Measurements from ENCODE around the gene ACSS1.

The ACSS1 gene

DNA sequence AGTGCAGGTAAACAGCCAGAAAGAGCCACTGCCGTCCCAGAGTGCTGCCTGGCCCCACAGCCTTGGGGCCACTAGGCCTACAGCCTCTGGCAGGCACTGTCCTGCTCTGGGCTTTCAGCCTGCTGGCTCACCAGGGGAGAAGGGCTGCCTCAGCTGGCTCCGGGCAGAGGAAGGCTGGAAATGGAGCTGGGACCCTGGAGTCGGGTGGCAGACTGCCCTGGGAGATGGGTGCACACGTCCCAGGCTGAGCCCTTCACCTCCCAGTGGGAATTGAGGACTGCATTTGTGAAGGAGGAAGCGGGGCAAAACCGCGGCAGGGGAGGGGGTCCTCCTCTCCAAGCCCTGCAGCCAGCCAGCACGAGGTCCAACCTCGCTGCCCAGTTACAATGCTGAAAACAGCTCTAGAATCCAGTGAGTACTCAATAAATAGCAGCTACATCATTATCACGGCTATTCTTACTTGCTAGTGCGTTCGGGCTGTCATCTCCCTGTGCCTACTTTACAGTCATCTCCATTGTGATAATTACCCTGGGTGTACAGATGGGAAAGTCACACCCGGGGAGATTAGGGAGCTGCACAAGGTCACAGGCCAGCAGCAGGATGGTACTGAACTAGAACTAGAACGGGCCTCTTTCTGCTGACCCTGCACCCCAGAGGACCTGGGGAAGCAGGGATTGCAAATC lies 13.1 kb downstream of the ACSS1 start:
- Histone ChIP-seq H3K4me1 (ENCODE audit: insufficient read depth, low read length, poor library complexity, severe bottlenecking) (peaks cover 27% of the 10 kb centered on the region), H3F3A (ENCODE audit: low read depth) (no peaks in the 10 kb centered on the region), H4K20me1 (ENCODE audit: insufficient read depth, low read length, poor library complexity, severe bottlenecking) (no peaks in the 10 kb centered on the region), H3K79me2 (ENCODE audit: insufficient read depth, low read length) (peaks cover 40% of the 10 kb centered on the region; the same call in 1 of the 2 replicates), H3K9me2 (replicated peaks; ENCODE audit: low read depth, low read length) (no peaks in the 10 kb centered on the region), H3K36me3 (ENCODE audit: insufficient read depth, low read length) (peaks cover 16% of the 10 kb centered on the region; the same call in 1 of the 2 replicates), H3K27me3 (ENCODE audit: insufficient read depth, low read length, poor library complexity, severe bottlenecking) (no peaks in the 10 kb centered on the region), H2AFZ (ENCODE audit: low read length) (no peak overlapping the region), H3K9me3 (ENCODE audit: insufficient read depth, low read depth, low read length) (no peaks in the 10 kb centered on the region), H3K4me2 (ENCODE audit: low read depth, low read length, poor library complexity, severe bottlenecking) (no peak overlapping the region), H3K9ac (ENCODE audit: low read depth, low read length, poor library complexity, severe bottlenecking) (no peak overlapping the region), H3K4me3 (ENCODE audit: low read length, poor library complexity, severe bottlenecking) (no peak overlapping the region)
- TF ChIP-seq CTCF (conservative IDR thresholded peaks at IDR 0.05; ENCODE audit: low read length) = no peak
- no peak for TF ChIP-seq EZH2phosphoT487 (IDR thresholded peaks at IDR 0.05; ENCODE audit: borderline replicate concordance)

DNA sequence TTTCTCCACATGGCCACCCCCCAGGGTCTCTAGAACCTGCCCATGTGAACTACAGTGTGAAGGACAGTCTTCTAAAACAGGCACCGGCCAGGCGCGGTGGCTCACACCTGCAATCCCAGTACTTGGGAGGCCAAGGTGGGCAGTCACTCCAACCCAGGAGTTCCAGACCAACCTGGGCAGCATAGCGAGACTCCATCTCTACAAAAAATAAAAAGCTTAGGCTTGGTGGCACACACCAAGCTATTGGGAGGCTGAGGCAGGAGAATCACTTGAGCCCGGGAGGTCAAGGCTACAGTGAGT lies 13.7 kb downstream of the ACSS1 start:
- TF ChIP-seq EZH2phosphoT487 (IDR thresholded peaks at IDR 0.05; ENCODE audit: borderline replicate concordance) = no peak
- TF ChIP-seq CTCF (conservative IDR thresholded peaks at IDR 0.05; ENCODE audit: low read length) = no peak
- Histone ChIP-seq H3F3A (ENCODE audit: low read depth) (no peaks in the 10 kb centered on the region), H3K9ac (ENCODE audit: low read depth, low read length, poor library complexity, severe bottlenecking) (peak overlapping the region; percentile 73), H2AFZ (ENCODE audit: low read length) (no peak overlapping the region), H3K36me3 (ENCODE audit: insufficient read depth, low read length) (peaks cover 16% of the 10 kb centered on the region; the same call in 1 of the 2 replicates), H3K4me3 (ENCODE audit: low read length, poor library complexity, severe bottlenecking) (no peak overlapping the region), H3K9me2 (replicated peaks; ENCODE audit: low read depth, low read length) (no peaks in the 10 kb centered on the region), H3K4me2 (ENCODE audit: low read depth, low read length, poor library complexity, severe bottlenecking) (no peak overlapping the region), H3K79me2 (ENCODE audit: insufficient read depth, low read length) (peaks cover 39% of the 10 kb centered on the region; the same call in 1 of the 2 replicates), H3K9me3 (ENCODE audit: insufficient read depth, low read depth, low read length) (no peaks in the 10 kb centered on the region), H3K27me3 (ENCODE audit: insufficient read depth, low read length, poor library complexity, severe bottlenecking) (no peaks in the 10 kb centered on the region), H4K20me1 (ENCODE audit: insufficient read depth, low read length, poor library complexity, severe bottlenecking) (no peaks in the 10 kb centered on the region), H3K4me1 (ENCODE audit: insufficient read depth, low read length, poor library complexity, severe bottlenecking) (peaks cover 27% of the 10 kb centered on the region)

GRCh38 chr20:25043499-25044260 lies 14.3 kb downstream of the ACSS1 start:
- no peaks in the 10 kb centered on the region for H3K9me3 ChIP-seq (ENCODE audit: insufficient read depth, low read depth, low read length)
- peaks cover 40% of the 10 kb centered on the region; the same call in 1 of the 2 replicates for H3K79me2 ChIP-seq (ENCODE audit: insufficient read depth, low read length)
- H3K4me2 ChIP-seq (ENCODE audit: low read depth, low read length, poor library complexity, severe bottlenecking) = peak overlapping the region; percentile 80
- no peaks in the 10 kb centered on the region for H3F3A ChIP-seq (ENCODE audit: low read depth)
- H3K36me3 ChIP-seq (ENCODE audit: insufficient read depth, low read length) = peaks cover 16% of the 10 kb centered on the region; the same call in 1 of the 2 replicates
- H3K27me3 ChIP-seq (ENCODE audit: insufficient read depth, low read length, poor library complexity, severe bottlenecking) = no peaks in the 10 kb centered on the region
- H3K9ac ChIP-seq (ENCODE audit: low read depth, low read length, poor library complexity, severe bottlenecking) = peak overlapping the region; percentile 73
- no peaks in the 10 kb centered on the region for H4K20me1 ChIP-seq (ENCODE audit: insufficient read depth, low read length, poor library complexity, severe bottlenecking)
- H3K4me3 ChIP-seq (ENCODE audit: low read length, poor library complexity, severe bottlenecking) = peak overlapping the region; percentile 60
- no peak overlapping the region for H2AFZ ChIP-seq (ENCODE audit: low read length)
- TF ChIP-seq CTCF (conservative IDR thresholded peaks at IDR 0.05; ENCODE audit: low read length) (no peak), EZH2phosphoT487 (IDR thresholded peaks at IDR 0.05; ENCODE audit: borderline replicate concordance) (no peak)
- no peaks in the 10 kb centered on the region for H3K9me2 ChIP-seq (replicated peaks; ENCODE audit: low read depth, low read length)
- H3K4me1 ChIP-seq (ENCODE audit: insufficient read depth, low read length, poor library complexity, severe bottlenecking) = peaks cover 31% of the 10 kb centered on the region

Measured in Loucy (cell line).